GM19193 (cell line): Measurements from ENCODE around the gene AJM1.

ENCODE experiments used
- POLR2A ChIP-seq: IDR thresholded peaks from 4 replicates; pipeline ENCODE4 v1.6.1; 2011; ENCODE audit not compliant: insufficient read depth, insufficient read length; ENCODE audit errors: extremely low read depth

Gene AJM1

GRCh38 chr9:136825295-136826187 is 16.7 kb upstream of the AJM1 start:
- no peak for TF ChIP-seq POLR2A

GRCh38 chr9:136826188-136826541 is 16.1 kb upstream of the AJM1 start:
- no peak for TF ChIP-seq POLR2A

GRCh38 chr9:136826703-136827582 is 15.3 kb upstream of the AJM1 start:
- TF ChIP-seq POLR2A: no peak

GRCh38 chr9:136827794-136828473 is 14.3 kb upstream of the AJM1 start:
- no peak for TF ChIP-seq POLR2A

- TF ChIP-seq POLR2A: no peak
Observed at GRCh38 chr9:136828474-136829140, 13.7 kb upstream of the AJM1 start.

- TF ChIP-seq POLR2A: no peak
Observed at GRCh38 chr9:136829412-136829811, 12.9 kb upstream of the AJM1 start.

GRCh38 chr9:136829981-136830885 is 12.0 kb upstream of the AJM1 start:
- no peak for TF ChIP-seq POLR2A

- TF ChIP-seq POLR2A: no peak
Observed at GRCh38 chr9:136831002-136831719, 11.1 kb upstream of the AJM1 start.

- no peak for TF ChIP-seq POLR2A
Observed at GRCh38 chr9:136831720-136832104, 10.6 kb upstream of the AJM1 start.

GRCh38 chr9:136832581-136832980 is 9.7 kb upstream of the AJM1 start:
- no peak for TF ChIP-seq POLR2A

GRCh38 chr9:136835162-136835931 is 6.9 kb upstream of the AJM1 start:
- TF ChIP-seq POLR2A: no peak
